Activated naive CD4-positive, alpha-beta T cell treated with anti-CD3 and anti-CD28 coated beads, Interleukin-2, amount 50 U/mL, for 16 hours (primary cell): ENCODE data around the gene PRAMEF1.
"Not testable (repeated sequence)": the region's sequence is repeated elsewhere in the genome, so short reads cannot be mapped to it uniquely, and the experiment has no call there.

ENCODE experiments used
- DNase-seq: peaks from one replicate; pipeline ENCODE4 v3.0.0-alpha.2; 2020

PRAMEF1 gene

GRCh38 chr1:12776801-12777557 lies 14.2 kb upstream of the PRAMEF1 start:
- DNase-seq = no peak

- no peak for DNase-seq
Measured at GRCh38 chr1:12778061-12778460, 13.1 kb upstream of the PRAMEF1 start.

GRCh38 chr1:12778907-12779306 lies 12.3 kb upstream of the PRAMEF1 start:
- no peak for DNase-seq

- not testable (repeated sequence) for DNase-seq
Measured at GRCh38 chr1:12781488-12781887, 9.7 kb upstream of the PRAMEF1 start.

- DNase-seq = not testable (repeated sequence)
Measured at GRCh38 chr1:12783783-12784182, 7.4 kb upstream of the PRAMEF1 start.

GRCh38 chr1:12784729-12785128 lies 6.5 kb upstream of the PRAMEF1 start:
- not testable (repeated sequence) for DNase-seq

GRCh38 chr1:12798911-12799310 lies 7.7 kb downstream of the PRAMEF1 start:
- no peak for DNase-seq

GRCh38 chr1:12799730-12800129 lies 8.5 kb downstream of the PRAMEF1 start:
- no peak for DNase-seq

GRCh38 chr1:12809933-12810332 lies 18.7 kb downstream of the PRAMEF1 start:
- no peak for DNase-seq

GRCh38 chr1:12810691-12811408 lies 19.7 kb downstream of the PRAMEF1 start:
- DNase-seq = no peak

- DNase-seq = no peak
Measured at GRCh38 chr1:12811409-12811784, 20.2 kb downstream of the PRAMEF1 start.

GRCh38 chr1:12819061-12819460 lies 27.9 kb downstream of the PRAMEF1 start:
- not testable (repeated sequence) for DNase-seq

GRCh38 chr1:12831310-12831709 lies 40.1 kb downstream of the PRAMEF1 start, which contains the start of gene PRAMEF11:
Gene PRAMEF11 (minus strand): TSS chr1:12831410. CDS start chr1:12828789, 2,621 bp downstream.
- not testable (repeated sequence) for DNase-seq

GRCh38 chr1:12833251-12833650 lies 42.1 kb downstream of the PRAMEF1 start:
- DNase-seq = not testable (repeated sequence)
